Measurements from ENCODE around the gene PLCB4.

PLCB4 gene

DNA sequence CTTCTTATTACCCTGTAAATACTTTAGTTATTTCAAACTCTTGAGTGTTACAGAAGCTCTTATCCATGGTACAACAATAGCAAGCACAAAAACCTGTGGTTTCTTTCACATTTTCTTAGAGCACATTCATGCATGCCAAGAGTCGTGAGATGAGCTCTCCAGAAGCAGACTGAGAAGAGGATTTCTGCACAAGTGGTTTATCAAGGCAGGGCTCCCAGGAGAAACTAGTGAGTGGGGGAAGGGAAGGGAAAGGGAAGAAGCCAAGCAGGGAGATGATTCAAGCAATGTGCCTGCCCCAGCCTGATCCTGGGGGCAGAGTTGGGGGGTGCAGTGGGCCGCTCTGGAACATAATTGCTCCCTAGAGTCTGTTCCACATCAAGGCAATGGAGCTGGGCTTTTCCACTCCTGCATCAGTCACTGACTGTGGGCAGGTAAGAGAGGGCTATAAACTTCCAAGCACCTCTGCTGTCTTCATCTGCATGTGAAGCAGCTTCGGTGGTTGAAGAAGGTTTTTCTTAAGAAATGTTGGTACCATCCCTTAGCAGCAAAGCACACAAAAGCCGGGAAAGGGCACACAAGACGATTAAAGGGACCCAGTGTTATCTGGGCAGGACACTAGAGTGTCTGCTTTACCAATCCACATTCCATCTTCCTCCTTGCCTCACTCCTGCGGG is 152.1 kb downstream of the PLCB4 start:
- DNase-seq (ENCODE audit: low read depth in 2 of 2), result no peak

DNA sequence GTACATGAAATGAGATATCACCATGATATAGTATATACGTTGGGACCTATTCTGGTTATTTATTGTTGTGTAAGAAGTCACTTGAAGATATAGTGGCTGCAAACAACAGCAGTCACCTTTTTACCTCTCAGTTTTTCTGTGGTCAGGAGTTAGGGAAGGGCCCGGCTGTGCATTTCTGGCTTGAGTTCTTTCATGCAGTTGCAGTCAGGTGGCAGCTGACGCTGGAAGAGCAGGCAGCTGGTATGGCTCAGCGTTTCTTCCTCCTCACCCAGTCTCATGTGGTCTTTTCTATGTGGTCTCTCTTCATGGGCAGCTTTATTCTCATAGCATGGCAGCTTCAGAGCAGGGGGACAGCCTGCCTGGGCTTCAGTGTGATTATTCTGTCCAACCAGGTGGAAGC is 154.4 kb downstream of the PLCB4 start:
- no peak for DNase-seq (ENCODE audit: low read depth in 2 of 2)

DNA sequence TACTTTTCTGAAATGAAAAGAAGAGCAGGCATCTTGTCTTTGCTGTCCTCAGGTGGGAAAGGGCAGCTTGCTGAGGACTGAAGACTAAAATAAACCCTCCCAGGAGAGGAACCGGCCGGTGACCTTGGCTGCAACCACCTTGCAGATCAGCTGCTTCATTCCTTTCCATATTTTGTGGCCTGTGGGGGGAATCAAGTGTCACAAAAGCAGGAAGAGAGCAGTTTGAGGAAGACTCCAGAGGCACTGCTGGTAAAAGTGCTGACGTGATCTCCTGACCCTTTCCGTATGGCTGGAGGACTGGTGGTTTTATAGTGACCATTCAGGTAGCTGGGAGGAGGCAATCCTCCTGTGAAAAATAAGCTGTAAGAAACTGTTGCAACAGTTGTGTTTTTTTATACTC is 157.0 kb downstream of the PLCB4 start:
- DNase-seq (ENCODE audit: low read depth in 2 of 2), result no peak

DNA sequence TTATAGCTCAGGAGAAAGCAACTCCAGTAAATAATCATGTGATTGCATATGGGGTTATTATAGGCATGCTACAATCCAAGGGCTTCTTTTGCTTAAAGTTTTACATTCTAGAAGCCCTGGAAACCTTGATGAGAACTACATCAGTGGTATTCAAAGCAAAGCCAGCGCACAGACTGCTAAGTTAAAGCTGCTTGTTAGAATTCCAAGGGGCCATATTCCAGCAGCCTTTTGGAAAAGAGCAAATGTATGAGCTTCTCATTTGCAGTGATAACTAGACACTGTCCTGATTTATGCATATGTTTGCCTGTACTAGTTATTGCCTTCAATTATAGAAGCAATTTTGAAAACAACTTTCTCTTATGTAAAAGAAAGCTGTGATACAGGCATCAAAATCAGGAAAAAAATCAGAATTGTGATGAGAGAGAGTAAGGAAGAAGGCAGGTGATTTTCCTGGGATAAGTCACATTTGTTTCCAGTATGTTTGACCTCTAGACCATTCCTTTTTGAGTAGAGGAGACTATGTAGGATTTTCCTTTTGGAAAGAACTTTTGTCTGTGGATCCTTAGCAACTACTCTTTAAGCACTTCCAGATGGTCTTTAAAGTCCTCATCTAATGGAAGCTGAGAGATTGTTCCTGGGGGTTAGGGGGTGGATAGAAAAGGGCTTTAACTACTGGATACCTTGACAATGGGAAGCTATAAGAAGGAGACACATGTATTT is 159.2 kb downstream of the PLCB4 start:
- DNase-seq (ENCODE audit: low read depth in 2 of 2), result no peak

DNA sequence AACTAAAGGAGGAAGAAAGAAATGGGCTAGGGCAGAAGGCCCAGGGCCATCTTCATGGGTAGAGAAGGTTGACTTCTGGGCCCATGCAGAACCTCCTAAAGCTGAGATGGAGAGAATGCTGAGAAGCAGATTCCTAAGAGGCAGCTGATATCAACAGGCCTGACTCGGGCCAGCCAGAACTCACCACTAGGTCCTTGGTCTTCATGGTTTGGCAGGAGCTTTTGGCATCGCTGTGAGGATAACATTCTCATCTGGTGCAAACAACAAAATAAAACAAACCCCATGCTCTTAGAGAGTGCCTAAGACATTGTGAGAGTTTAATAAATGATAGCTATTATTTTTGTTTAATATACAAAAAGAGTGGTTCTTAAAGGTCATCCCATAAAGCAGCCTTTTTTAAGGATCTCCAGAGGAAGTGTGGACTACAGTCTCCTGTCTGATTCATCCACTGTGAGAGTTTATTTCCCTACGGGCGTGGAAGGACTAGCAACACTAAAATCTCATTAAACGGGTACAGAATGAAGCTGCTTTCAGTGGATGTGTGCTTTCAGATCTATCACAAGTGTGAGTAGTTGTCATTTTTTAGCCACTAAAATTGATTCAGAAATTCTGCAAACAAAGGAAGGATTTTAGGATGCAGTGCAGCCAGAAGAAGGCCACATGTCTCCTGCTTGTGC is 160.0 kb downstream of the PLCB4 start:
- DNase-seq (ENCODE audit: low read depth in 2 of 2), result no peak

DNA sequence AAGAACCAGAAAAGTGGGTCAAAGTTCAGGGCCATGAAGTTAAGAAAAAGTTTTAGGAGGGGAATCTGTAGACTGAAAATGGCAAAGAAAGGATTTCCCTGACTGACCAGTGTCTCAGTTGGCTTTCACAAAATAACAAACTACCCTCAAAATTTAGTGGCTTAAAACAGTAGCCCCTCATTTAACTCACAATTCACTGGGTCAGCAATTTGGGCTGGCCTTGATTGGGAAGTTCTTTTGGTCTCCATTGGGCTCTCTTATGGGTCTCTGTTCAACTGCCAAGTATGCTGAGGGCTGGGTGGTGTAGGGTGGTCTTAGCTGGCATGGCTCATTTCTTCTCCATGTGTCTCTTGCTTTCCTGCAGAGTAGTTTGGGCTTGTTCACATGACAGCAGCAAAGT is 161.5 kb downstream of the PLCB4 start:
- DNase-seq (ENCODE audit: low read depth in 2 of 2), result no peak

DNA sequence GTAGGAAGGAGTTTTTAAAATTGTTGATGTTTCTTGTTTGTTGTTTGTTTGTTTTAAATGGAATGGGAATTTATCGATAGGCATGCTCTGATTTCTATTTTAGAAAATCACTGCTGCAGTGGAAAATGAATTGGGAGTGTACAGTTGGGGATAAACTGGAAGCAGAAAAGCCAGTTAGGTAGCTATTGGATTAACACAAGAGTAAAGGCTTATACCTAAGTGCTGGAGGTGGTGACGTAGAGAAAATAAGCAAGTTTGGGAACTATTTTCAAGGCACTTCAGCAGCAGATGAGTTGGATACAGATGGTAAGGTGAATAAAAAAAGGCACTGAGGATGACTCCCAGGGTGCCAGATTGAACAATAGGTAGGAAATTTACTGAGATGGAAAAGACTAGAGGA is 164.9 kb downstream of the PLCB4 start:
- no peak for DNase-seq (ENCODE audit: low read depth in 2 of 2)

DNA sequence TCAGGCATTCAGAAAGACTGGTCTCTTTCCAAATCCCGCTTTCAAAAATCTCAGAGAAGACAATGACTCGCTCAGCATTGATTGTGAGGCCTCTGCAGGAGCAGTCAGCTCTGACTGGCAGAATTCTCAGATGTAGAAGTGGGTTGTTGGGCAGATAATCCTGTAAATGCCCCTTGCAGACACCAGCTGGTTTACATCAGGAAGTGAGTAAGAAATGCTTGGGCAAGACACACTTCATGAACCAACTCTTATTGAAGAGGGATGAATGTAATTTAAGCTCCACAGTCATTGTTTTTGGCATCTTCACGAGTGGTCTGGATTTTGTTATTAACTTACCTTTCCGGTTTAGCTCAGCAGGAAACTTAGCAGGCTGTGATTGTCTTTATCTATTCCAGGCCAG is 166.6 kb downstream of the PLCB4 start:
- no peak for DNase-seq (ENCODE audit: low read depth in 2 of 2)

DNA sequence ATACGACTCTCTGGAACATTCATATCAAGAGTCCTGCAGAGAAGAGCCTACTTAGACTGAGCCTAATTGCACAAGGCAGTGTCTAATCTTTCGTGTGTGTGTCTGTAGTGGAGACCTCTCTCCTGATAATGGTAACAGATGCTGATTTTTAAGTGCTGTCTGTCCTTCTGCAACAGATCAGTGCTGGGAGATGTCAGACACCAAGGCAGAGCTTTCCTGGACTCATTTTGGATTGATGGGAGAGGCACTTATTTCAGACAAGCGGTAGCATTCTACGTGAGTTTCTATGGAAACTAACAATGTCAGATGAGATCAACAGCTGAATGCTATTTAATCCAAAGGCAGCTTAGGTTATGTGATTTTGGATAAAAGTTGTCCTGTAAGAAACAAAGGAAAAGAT is 167.6 kb downstream of the PLCB4 start:
- no peak for DNase-seq (ENCODE audit: low read depth in 2 of 2)

DNA sequence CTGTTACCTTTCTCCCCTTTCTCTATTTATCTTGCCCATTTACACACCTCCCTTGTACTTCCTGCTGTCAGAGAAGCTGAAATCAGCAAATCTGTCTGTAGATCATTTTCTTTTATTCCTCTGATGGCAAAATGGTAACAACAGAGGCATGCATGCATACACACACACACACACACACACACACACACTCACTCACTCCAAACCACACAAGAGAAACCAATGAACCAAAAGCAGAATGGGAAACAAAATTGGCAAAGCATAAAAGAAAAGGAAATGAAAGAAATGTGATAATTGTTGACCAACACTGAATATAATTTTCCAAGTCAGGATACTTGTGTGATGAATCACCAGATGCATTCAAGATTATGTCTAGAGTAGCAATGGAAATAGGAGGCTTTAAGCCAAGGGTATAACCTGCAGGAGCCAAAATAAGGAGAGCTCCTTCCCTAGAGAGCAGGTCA is 172.4 kb downstream of the PLCB4 start:
- DNase-seq (ENCODE audit: low read depth in 2 of 2), result no peak

DNA sequence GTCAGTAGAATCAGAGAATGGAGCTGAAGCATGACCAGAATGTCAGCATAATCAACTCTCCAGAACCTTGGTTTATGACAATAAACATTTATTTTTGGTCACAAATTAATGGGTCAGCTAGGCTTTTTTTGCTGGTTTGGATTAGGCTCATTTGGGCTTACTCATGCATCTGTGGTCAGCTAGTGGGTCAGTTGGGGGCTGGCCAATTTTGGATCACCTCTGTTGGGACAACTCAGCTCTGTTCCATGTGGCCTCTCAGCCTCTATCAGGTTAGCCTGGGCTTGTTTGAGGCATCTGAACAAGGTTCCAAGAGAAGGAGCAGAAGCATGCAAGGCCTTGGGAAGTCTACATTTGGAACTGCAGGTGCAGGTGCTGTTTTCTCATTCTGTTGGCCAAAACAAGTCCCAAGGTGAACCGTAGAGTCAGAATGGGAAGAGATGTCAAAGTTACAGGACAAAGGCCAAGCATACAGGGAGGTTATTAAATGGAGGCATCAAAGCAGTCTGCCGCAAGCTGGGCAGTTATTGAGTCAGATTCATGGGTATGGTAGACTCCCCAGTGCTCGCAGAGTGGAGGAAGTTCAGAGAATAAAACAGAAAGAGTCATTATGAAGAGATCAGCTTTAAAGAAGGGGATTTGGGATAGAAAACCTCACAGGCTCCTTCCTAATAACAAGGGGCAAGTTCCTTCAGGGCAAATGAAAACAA is 173.0 kb downstream of the PLCB4 start:
- no peak for DNase-seq (ENCODE audit: low read depth in 2 of 2)

DNA sequence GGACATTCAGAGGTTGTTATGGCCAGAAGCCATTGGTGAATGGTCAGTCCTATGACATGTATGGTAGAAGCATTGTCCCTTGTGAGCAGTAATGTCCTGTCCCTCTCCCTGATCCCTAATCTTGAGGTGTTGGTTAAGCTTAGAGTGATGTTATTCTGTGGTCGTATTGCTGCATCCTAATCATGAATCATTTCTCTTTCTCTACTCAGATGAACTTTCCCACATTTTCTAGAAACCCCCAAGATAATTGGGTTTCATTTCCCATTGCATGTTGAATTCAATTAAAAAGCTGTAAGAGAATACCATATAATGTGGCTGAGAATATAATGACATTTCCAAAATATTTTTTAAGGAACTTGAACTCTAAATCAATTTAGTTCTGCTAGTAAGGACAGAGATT is 175.1 kb downstream of the PLCB4 start:
- DNase-seq (ENCODE audit: low read depth in 2 of 2), result no peak

DNA sequence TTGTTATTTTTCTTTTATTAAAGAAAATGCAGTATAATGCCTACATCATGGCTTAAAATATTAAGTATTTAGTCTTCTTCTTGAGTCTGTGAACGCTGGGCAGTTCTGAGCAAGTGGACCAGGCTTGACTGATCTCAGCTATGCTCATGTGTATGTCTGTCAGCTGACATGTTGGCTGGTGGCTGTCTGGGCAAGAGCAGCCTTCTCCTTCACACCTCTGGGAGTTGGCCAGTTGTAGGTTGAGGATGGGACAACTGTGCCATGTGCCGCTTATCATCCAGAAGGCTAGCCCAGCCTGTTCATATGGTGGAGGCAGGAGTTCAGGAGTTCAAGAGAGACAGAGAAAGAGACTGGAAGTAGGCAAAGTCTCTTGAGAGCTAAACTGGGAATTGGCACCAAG is 175.9 kb downstream of the PLCB4 start:
- no peak for DNase-seq (ENCODE audit: low read depth in 2 of 2)

DNA sequence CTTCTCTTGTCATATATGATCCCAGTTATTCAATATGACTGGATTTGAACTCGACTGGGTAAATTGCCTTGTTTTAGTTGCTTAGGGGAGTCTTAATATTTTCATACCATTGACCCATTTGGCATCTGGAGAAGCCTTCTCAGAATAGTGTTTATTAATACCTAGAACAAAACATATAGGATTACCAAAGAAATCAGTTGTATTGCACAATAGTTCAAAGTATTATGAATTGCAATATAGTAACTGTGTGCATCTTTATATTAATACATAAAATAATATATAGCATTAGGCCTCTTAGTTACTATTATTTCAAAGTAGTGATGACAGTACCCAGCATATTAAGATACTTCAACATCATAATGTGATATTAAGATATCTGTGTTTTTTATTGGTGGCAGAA is 177.8 kb downstream of the PLCB4 start:
- no peak for DNase-seq (ENCODE audit: low read depth in 2 of 2)

DNA sequence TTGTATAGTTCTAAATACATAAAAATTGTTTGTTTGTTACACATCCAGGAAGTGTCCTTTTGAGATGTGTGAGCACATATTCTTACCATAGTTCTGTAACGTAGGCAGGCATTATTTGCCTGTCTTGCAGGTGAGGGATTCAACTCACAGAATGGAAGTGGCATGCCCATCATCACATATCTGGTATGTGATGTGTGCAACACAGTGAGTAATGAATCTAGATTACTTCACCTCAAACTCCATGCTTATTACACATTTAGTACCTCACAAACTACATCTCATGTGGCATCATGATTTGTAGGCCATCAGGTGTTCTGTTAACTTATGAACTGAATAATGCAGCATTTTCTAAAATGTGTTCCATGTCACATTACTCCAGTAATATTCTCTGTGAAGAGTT is 181.6 kb downstream of the PLCB4 start:
- no peak for DNase-seq (ENCODE audit: low read depth in 2 of 2)

DNA sequence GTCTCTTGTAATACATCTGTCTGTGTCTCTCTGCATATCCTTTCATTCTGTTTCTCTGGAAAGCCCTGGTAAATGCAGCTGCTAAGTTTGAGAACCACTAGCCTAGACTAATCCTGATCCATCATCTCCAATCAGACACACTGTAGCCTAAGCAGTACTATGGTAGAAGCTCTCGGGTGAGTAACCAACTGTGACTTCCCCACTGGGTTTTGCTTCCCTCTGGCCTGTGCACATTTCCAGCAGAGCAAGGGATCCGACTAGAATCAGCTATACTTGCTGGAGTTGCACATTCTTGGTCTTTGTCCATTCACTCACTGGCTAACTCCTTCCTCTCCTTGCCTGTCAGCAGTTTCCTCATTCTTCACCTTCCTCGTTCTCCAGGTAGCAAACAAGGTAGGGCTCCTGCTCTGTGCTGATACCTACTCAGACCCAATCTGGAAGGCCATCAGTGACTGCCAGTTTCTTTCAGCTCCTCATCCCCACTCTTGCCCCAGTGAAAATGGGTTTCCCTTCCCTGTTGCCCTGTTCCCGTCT is 184.2 kb downstream of the PLCB4 start:
- DNase-seq (ENCODE audit: low read depth in 2 of 2), result no peak

DNA sequence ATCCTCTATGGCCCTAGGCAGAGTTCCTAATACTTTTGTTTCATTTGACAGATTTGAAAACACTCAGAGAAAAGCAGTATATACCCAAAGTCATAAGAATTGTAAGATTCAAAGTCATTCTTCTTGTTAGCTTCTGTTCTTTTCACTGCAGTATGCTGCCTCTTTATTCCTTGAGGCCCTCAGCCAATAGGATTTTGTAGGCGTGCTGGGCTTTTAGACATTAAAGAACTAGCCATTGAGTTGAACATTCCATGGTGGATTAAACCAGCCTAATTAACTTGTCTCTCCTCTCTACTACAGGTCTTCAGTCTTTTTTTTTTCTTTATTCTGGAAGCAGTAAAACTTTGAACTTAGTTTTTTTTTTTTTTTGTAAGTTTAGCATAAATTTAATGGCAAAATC is 186.3 kb downstream of the PLCB4 start:
- DNase-seq (ENCODE audit: low read depth in 2 of 2), result no peak

DNA sequence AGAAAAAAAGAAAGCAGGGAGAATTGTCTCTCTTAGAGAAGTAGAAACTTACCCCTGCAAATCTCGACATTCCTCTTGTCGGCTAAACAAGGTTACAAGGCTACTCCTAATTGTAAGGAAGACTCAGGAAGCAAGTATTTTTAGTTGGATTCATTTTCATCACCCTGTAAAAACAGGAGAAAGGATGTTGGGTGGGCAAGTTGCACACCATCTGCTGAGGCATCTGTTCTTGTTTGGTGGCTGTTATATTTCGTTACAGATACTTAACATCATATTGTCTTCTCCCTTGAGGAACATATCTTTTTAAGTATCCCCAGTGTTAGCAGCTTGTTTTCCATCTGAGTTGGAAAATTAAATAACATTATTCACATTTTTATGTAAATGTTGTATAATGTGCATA is 187.5 kb downstream of the PLCB4 start:
- DNase-seq (ENCODE audit: low read depth in 2 of 2), result no peak

DNA sequence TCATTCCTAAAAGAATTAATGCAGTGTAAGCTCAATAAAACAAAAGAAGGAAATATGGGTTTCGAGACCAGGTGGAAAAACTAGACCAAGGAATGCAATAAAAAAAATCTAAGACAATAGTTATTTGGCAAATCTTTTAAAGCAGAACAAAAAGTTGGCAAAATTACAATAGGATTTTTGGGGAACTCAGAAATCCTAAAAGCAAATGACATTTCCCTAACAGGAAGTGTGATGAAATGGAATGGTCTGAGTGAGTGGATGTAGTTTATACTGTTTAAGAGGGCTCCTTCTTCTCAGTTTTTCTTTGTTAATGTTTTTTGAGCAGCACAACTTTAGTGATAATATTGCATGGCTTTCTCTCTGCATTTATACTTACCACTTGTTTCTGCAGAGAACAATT is 190.0 kb downstream of the PLCB4 start:
- DNase-seq (ENCODE audit: low read depth in 2 of 2), result no peak

DNA sequence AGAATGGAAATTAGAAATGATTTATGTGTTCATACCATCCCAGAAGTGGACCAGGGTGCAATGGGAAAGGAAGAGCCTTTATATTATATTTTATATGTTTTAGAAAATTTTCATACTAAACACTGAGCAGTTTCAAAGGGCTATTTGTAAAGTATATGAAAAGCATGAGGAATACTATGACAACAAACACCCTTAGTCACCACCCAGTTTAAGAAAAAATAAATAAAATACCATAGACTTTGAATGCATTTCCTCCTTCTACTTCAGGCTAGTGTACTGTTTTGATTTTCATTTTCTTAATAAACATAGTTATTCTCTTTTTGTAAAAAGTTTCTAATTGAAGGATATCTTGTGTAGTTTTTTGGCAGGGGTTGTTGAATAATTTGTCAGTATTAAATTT is 191.1 kb downstream of the PLCB4 start:
- DNase-seq (ENCODE audit: low read depth in 2 of 2), result no peak

DNA sequence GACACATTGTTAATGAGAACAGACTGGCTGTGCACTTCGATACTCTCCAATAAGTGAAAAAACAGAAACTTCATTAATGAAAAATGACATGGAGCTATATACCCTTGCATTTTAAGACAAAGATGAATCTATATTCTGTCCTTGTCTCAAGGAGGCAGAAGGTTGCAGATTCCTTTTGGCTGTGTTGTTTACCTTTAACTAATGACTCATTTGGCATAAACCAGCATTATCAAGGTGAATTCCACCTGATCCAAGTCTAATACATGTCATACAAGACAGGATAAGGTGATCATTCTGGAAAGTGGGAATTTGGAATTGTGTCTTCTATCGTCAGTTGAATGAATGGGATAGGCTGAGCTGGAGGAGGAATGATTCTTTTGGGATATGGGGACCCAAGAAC is 192.9 kb downstream of the PLCB4 start:
- no peak for DNase-seq (ENCODE audit: low read depth in 2 of 2)

DNA sequence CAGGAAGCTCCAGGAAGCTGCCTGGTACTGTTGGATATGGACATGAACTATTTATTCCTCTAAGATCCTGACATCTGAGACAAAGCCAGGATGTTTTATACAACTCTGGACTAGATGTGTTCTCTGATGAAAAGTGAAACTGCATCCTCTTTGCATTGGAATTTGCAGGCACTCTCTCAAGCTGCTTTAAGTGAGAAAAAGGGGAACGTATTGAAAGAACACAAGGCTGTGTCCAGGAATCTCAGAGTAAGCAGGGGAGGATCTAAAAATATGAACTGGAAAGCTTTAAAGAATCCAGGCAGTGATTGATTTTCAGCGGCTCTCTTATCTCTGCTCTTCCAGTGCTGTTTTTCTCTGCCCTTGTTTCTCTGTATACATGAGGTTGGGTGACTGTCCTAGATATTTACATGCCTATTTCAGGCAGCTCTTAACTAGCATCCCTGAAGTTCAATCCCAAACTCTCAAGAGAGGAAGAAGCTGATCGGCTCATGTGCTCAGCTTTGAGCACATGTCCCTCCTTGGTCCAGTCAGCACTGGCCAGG is 193.8 kb downstream of the PLCB4 start:
- DNase-seq (ENCODE audit: low read depth in 2 of 2), result no peak

Measured in stimulated activated CD8-positive, alpha-beta memory T cell treated with anti-CD3 and anti-CD28 coated beads, Interleukin-15, amount 100 ng/mL, for 48 hours (primary cell).